Mesodermal cell (in vitro differentiated cells): ENCODE data around the gene C2CD2.
"Not testable (repeated sequence)": the region's sequence is repeated elsewhere in the genome, so short reads cannot be mapped to it uniquely, and the experiment has no call there.

Experiments used
- H3K27ac ChIP-seq: 2 replicates; pipeline ENCODE4 v1.7.0; 2013; ENCODE audit warnings: mild to moderate bottlenecking, low read depth, low read length, moderate library complexity; ENCODE audit not compliant: severe bottlenecking
- H3K36me3 ChIP-seq: 2 replicates; pipeline ENCODE4 v1.7.1; 2013; ENCODE audit warnings: mild to moderate bottlenecking, low read length, moderate library complexity; ENCODE audit not compliant: control insufficient read depth, insufficient read depth
- H3K4me1 ChIP-seq: one replicate; pipeline ENCODE4 v1.7.1; 2013; ENCODE audit warnings: mild to moderate bottlenecking, low read length; ENCODE audit not compliant: insufficient read depth, control insufficient read depth, poor library complexity, severe bottlenecking
- H3K4me3 ChIP-seq: 2 replicates; pipeline ENCODE4 v1.7.0; 2013; ENCODE audit warnings: low read length, control low read depth, mild to moderate bottlenecking; ENCODE audit not compliant: insufficient read depth, poor library complexity, severe bottlenecking; ENCODE audit errors: extremely low read depth
- H3K9me3 ChIP-seq: 2 replicates; pipeline ENCODE4 v1.7.1; 2013; ENCODE audit warnings: mild to moderate bottlenecking, low read length, moderate library complexity; ENCODE audit not compliant: control insufficient read depth
- WGBS, 2 experiments: methylation state at CpG; one replicate each; pipeline ENCODE4 v1.1.5; 2013; ENCODE audit warnings: missing lambda C conversion rate in 2 of 2; ENCODE audit not compliant: insufficient coverage in 2 of 2; 5-methylcytosine and 5-hydroxymethylcytosine counted together

C2CD2 gene

DNA sequence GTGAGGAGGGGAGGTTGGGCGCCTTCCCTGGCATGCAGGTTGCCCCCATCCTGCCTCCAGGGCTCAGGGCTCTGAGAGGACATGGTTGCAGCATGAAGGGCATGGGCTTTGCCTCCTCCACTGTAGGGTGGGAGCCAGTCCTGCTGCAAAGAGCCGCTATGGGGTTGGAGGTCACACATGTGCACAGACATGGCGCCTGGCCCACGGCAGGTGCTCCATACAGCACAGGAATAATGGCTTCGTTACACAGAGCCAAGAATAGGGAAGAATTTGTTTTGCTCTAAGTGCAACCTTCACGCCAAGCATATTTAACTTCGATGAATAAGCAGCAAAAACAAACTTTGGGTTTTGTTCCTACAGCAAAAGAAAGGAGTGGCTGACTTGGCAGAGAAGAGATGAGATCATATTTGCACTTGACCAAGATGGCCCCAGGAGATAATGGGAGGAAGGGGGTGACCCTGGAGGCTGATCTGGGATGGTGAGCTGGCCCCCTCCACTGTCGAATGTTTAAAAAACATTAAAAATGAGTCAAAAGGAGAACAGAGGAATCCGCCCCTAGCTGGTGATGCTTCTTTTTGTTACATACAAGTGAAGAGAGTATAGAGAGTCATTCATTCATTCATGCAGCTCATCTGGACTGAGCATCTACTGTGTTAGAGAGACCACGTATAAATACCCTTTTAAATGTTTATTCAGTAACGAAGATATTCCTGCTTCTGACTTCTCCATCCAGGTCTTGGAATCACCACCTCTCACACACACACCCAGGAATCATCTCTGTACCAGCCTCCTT lies 12.4 kb upstream of the C2CD2 start:
- 95% methylated on average over 11 of the region's 11 CpGs for WGBS, 2 experiments

DNA sequence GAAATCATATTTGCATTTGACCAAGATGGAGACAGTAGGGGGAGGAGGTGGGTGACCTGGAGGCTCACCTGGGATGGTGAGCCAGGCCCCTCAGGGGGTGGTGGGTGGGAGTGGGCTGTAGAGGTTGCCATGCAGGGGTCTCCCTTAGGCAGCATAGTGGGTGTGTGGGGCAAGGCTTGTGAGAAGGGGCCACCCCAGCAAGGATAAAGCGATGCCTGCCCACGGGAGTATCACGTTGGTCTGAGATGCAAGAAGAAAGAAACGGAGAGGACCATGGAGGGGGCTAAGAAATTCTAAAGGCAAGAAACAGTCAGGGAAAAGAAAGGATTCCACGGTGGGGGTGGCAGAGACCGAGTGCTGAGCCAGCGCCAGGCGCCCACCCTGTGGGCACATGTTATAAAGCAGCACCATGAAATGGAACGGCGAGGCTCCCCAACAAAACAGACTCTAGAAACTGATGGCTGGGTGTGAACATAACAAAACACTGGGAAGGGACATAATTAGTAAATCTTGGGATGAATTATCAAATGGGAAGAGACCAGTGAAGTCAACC lies 11.7 kb upstream of the C2CD2 start:
- Histone ChIP-seq H3K27ac (no peak overlapping the region), H3K9me3 (no peaks in the 10 kb centered on the region), H3K4me3 (no peak overlapping the region), H3K36me3 (no peaks in the 10 kb centered on the region), H3K4me1 (no peaks in the 10 kb centered on the region)
- 92 to 95% methylated on average over 10 of the region's 10 CpGs for WGBS, 2 experiments

More for the DNA sequence above, 12.4 kb upstream of the C2CD2 start:
- H3K27ac ChIP-seq, result no peak overlapping the region
- no peaks in the 10 kb centered on the region for H3K9me3 ChIP-seq
- H3K36me3 ChIP-seq, result no peaks in the 10 kb centered on the region
- no peaks in the 10 kb centered on the region for H3K4me1 ChIP-seq
- no peak overlapping the region for H3K4me3 ChIP-seq

DNA sequence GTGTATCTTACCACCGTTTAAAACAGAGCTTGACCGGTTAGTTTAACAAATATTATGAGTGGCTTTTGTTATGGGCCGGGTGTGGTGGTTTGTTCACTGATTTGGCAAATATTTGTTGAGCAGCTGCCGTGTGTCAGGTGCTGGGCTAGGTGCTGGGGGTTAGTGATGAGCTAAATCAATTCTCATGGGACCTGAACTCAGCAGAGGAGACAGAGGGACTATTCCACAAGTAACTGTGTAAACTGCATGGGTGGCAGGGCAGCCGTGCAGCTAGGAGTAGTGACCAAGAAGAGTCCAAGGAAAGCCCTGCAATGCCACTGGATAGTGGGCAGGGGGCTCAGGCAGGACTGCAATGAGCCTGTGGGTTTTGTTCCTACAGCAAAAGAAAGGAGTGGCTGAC lies 11.2 kb upstream of the C2CD2 start:
- 77 to 94% methylated on average over 3 to 5 of the region's 5 CpGs for WGBS, 2 experiments
- no peaks in the 10 kb centered on the region for H3K9me3 ChIP-seq
- H3K4me1 ChIP-seq, result no peaks in the 10 kb centered on the region
- H3K4me3 ChIP-seq, result no peak overlapping the region
- H3K27ac ChIP-seq, result no peak overlapping the region
- no peaks in the 10 kb centered on the region for H3K36me3 ChIP-seq

DNA sequence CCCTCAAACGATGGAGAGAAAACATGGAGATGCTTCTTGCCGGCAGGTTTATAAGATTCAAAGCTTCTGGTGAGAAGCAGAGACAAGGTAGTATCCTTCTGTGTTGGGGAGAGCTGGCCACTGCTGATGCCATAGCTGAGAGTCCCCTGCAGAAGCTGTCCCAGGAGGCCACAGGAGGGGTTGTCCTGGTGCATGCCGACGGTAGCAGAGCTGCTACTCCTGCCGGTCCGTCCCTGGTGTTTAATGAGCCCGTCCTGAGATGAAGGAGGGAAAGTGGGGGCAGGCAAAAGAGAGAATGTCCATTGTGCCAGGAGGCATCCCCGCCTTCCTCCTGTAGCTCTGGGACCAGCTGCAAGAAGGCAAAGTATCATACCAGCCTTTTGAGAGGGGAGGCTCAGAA lies 10.4 kb upstream of the C2CD2 start:
- 86 to 90% methylated on average over 5 to 7 of the region's 8 CpGs for WGBS, 2 experiments
- H3K4me3 ChIP-seq, result no peak overlapping the region
- no peaks in the 10 kb centered on the region for H3K36me3 ChIP-seq
- no peak overlapping the region for H3K27ac ChIP-seq
- no peaks in the 10 kb centered on the region for H3K9me3 ChIP-seq
- no peaks in the 10 kb centered on the region for H3K4me1 ChIP-seq

DNA sequence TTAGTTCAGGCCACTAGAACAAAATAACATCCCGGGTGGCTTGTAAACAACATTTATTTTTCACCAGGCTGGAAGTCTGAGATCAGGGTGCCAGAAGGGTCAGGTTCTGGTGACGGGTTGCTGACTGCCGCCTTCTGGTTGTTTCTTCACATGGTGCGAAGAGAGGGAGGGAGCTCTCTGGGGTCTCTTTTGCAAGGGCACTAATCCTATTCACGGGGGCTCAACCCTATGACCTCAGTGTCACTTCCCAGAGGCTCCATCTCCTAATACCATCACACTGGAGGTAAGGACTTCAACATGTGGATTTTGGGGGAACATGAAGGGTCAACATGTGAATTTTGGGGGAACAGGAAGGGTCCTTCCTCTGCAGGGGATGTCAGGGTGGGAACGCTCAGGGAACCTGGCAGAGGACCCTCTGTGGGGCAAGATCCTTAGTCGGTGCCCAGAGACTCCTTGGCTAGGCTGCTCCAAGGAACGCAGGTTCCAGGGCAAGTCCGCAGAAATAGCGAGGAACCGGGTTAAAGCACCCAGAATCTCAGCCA lies 8.7 kb upstream of the C2CD2 start:
- H3K4me3 ChIP-seq, result no peak overlapping the region
- H3K9me3 ChIP-seq, result no peaks in the 10 kb centered on the region
- peaks cover 1% of the 10 kb centered on the region for H3K4me1 ChIP-seq
- 87 to 89% methylated on average over 8 to 9 of the region's 11 CpGs for WGBS, 2 experiments
- H3K36me3 ChIP-seq, result no peaks in the 10 kb centered on the region
- H3K27ac ChIP-seq, result no peak overlapping the region

DNA sequence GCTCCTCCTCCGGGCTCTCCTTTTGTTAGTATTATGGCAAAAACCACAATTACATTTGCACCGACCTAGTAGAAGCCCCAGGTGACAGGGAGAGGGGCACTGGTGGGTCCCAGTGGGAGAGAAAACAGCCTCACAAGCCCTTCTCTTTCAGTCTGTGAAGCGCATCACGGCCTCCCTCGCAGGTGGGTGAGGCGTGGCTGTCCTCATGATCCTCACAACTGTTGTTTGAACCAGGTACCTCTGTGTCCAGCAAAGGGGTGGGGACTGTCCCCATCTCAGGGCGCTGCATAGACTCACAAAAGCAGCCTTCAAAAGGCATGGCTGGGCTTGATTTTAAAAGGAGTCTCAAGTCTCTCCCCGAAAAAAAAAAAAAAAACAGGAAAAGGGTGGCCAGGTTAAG lies 7.9 kb upstream of the C2CD2 start:
- Histone ChIP-seq H3K4me3 (no peak overlapping the region), H3K4me1 (peaks cover 9% of the 10 kb centered on the region), H3K9me3 (no peaks in the 10 kb centered on the region), H3K27ac (no peak overlapping the region), H3K36me3 (no peaks in the 10 kb centered on the region)
- WGBS, 2 experiments, result 77 to 86% methylated on average over 6 of the region's 8 CpGs

DNA sequence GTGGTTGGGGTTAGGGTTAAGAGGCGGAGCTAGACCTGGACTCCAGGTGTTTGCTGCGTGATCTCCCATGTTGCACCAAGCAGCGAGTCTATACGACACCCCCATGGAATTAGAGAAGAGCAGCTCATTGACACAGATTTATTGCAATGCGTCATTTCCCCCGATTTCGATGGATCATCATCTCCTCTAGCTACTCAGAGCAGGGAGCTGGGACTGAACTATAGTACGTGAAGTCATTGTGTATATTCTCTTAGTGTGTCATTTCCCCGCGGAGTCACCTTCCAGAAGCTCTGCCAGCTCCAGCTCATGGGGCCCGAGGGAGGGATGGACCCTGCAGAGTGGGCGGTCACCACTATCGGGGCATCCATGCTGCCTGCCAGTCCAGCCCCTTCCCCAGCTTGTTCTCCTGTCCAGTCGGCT lies 7.5 kb upstream of the C2CD2 start:
- Histone ChIP-seq H3K4me3 (no peak overlapping the region), H3K4me1 (peaks cover 10% of the 10 kb centered on the region), H3K9me3 (no peaks in the 10 kb centered on the region), H3K27ac (no peak overlapping the region), H3K36me3 (no peaks in the 10 kb centered on the region)
- WGBS, 2 experiments, result 86 to 91% methylated on average over 13 to 14 of the region's 14 CpGs

DNA sequence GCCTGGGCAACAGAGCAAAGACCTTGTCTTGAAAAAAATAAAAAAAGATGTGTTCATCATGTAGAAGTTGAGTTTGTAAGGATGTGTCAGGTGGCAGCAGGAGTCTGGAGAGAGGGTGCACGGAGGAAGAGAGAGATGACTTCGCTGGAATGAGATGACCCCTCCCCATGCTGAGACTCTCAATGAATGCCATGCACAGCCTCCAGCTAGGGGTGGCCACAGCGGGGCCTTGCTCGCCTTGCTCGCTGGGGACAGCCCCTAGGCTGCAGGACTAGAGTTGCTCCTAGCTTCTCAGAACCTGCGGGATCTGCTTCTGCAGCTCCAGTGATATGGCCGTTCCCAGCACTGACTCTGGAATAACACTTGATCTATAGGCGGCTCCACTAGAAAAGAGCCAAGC lies 6.6 kb upstream of the C2CD2 start:
- Histone ChIP-seq H3K4me3 (no peak overlapping the region), H3K4me1 (peaks cover 10% of the 10 kb centered on the region), H3K9me3 (no peaks in the 10 kb centered on the region), H3K36me3 (no peaks in the 10 kb centered on the region), H3K27ac (no peak overlapping the region)
- 79 to 80% methylated on average over 6 to 8 of the region's 8 CpGs for WGBS, 2 experiments

DNA sequence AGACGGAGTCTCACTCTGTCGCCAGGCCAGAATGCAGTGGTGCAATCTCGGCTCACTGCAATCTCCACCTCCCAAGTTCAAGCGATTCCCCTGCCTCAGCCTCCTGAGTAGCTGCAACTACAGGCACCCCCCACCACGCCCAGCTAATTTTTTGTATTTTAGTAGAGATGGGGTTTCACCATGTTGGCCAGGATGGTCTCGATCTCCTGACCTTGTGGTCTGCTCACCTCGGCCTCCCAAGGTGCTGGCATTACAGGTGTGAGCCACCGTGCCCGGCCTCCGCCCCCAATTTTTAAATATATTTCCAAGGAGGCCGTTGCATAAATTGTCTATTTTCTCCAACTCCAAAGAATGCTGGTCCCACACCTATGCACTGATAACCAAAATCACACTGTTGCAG lies 5.9 kb upstream of the C2CD2 start:
- H3K36me3 ChIP-seq, H3K4me1 ChIP-seq, H3K4me3 ChIP-seq, H3K27ac ChIP-seq, H3K9me3 ChIP-seq: not testable (repeated sequence)
- 92 to 100% methylated on average over 2 to 8 of the region's 11 CpGs for WGBS, 2 experiments

DNA sequence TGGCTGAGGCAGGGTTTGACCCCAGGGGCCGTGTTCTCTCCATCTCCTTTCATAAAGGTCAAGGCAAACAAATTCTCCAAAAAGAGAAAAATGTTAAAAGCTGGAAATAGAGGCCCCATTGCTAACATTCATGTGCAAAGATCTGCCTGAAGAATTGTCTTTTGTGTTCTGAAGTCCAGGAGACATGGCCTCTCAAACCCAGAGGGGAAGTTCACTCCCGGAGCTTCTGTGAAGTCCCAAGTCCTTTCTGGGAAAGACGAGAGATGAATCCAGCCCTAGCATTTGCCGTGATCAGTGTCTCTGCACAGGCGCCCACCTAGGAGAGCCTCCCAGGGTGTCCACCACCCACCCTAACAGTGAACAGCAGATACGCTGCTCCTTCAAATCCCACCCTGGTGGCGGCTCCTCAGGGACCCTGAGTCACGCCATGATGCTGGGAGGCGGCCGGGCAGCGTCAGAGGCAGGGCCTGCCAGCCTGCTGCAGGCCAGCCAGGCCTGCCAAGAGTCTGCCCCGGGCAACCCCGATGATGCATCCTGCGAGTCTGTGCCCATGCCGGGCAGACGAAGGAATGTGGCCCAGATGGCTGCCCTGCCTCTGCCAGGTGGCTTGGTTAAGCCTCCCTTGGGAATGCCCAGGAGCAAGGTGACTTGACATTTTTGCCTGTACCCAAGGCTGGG lies 5.2 kb upstream of the C2CD2 start:
- no peaks in the 10 kb centered on the region for H3K36me3 ChIP-seq
- H3K4me1 ChIP-seq, result peaks cover 10% of the 10 kb centered on the region
- no peak overlapping the region for H3K27ac ChIP-seq
- H3K4me3 ChIP-seq, result no peak overlapping the region
- WGBS, 2 experiments, result 94 to 98% methylated on average over 11 to 15 of the region's 16 CpGs
- no peaks in the 10 kb centered on the region for H3K9me3 ChIP-seq
